RWPE2 (cell line): ENCODE data around the gene CLEC14A.

Experiments
- ATAC-seq: fragments of 200-7000 bp; cut with Tn5 transposase; 3 replicates; pipeline ENCODE4 v1.9.1; 2021; ENCODE audit warnings: low read depth
- DNase-seq: peaks from one replicate; pipeline ENCODE4 v3.0.0-alpha.2; 2020; ENCODE audit warnings: low spot score
- H3K27ac ChIP-seq: fragments of 450-650 bp; 2 replicates; pipeline ENCODE4 v1.5.1; 2017; ENCODE audit warnings: mild to moderate bottlenecking; ENCODE audit not compliant: poor library complexity, severe bottlenecking
- H3K27me3 ChIP-seq: fragments of 250-450 bp; sonication (Bioruptor Pico); 2 replicates; pipeline ENCODE4 v1.5.1; 2021; ENCODE audit warnings: mild to moderate bottlenecking, moderate library complexity; ENCODE audit not compliant: insufficient read depth, poor library complexity, severe bottlenecking
- H3K36me3 ChIP-seq: fragments of 250-450 bp; sonication (Bioruptor Pico); 2 replicates; pipeline ENCODE4 v1.5.1; 2020; ENCODE audit warnings: low read depth, mild to moderate bottlenecking, moderate library complexity
- H3K4me1 ChIP-seq: fragments of 250-450 bp; sonication (Bioruptor Pico); 2 replicates; pipeline ENCODE4 v1.5.1; 2021; ENCODE audit warnings: mild to moderate bottlenecking, moderate library complexity; ENCODE audit not compliant: insufficient read depth, poor library complexity, severe bottlenecking
- H3K4me3 ChIP-seq: fragments of 250-450 bp; sonication (Bioruptor Pico); 2 replicates; pipeline ENCODE4 v1.5.1; 2021; ENCODE audit warnings: mild to moderate bottlenecking, moderate library complexity; ENCODE audit not compliant: severe bottlenecking
- H3K9me3 ChIP-seq: fragments of 250-450 bp; sonication (Bioruptor Pico); 2 replicates; pipeline ENCODE4 v1.5.1; 2021; ENCODE audit warnings: mild to moderate bottlenecking, moderate library complexity; ENCODE audit not compliant: severe bottlenecking
- TF ChIP-seq, protein P1 (sequence below): fragments of 450-650 bp; IDR thresholded peaks from one replicate; pipeline ENCODE4 v1.5.1; 2017; ENCODE audit warnings: mild to moderate bottlenecking, moderate library complexity; ENCODE audit not compliant: poor library complexity, severe bottlenecking

CLEC14A gene

GRCh38 chr14:38280081-38280480 is 24.2 kb upstream of the CLEC14A start:
- Histone ChIP-seq H3K9me3 (no peaks in the 10 kb centered on the region), H3K27me3 (no peaks in the 10 kb centered on the region), H3K27ac (no peak overlapping the region), H3K36me3 (no peaks in the 10 kb centered on the region), H3K4me3 (no peak overlapping the region), H3K4me1 (peaks cover 8% of the 10 kb centered on the region)
- TF ChIP-seq, protein P1, sequence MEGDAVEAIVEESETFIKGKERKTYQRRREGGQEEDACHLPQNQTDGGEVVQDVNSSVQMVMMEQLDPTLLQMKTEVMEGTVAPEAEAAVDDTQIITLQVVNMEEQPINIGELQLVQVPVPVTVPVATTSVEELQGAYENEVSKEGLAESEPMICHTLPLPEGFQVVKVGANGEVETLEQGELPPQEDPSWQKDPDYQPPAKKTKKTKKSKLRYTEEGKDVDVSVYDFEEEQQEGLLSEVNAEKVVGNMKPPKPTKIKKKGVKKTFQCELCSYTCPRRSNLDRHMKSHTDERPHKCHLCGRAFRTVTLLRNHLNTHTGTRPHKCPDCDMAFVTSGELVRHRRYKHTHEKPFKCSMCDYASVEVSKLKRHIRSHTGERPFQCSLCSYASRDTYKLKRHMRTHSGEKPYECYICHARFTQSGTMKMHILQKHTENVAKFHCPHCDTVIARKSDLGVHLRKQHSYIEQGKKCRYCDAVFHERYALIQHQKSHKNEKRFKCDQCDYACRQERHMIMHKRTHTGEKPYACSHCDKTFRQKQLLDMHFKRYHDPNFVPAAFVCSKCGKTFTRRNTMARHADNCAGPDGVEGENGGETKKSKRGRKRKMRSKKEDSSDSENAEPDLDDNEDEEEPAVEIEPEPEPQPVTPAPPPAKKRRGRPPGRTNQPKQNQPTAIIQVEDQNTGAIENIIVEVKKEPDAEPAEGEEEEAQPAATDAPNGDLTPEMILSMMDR: no peak
- ATAC-seq (no peak), DNase-seq (no peak)

- Histone ChIP-seq H3K9me3 (no peaks in the 10 kb centered on the region), H3K27ac (no peak overlapping the region), H3K4me1 (peaks cover 8% of the 10 kb centered on the region), H3K36me3 (no peaks in the 10 kb centered on the region), H3K27me3 (no peaks in the 10 kb centered on the region), H3K4me3 (no peak overlapping the region)
- DNase-seq (no peak), ATAC-seq (no peak)
- TF ChIP-seq, protein P1: no peak
Observed at GRCh38 chr14:38279572-38279971, 23.7 kb upstream of the CLEC14A start.

DNA sequence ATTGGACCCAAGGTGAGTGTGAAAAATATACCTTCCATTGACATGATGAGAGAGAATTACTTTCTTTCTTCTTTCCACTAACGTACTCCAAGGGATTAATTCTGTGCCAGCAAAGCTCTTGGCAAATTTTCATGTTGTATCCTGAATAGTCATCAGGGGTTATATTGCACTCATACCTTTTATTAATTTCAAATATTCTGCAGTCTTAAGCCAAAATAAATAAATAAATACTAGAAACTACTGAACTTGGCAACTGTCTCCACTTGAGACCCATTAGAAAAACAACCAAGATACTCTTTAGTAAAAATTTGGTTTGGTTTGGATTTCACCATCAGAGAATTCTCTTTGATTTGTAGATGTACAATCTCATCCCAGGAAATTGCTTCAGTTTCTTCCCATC is 22.1 kb upstream of the CLEC14A start:
- ATAC-seq (peak; percentile 63; the same call in 2 of the 3 replicates), DNase-seq (no peak)
- TF ChIP-seq, protein P1: no peak
- H3K27ac ChIP-seq: no peak overlapping the region
- no peaks in the 10 kb centered on the region for H3K36me3 ChIP-seq
- H3K4me1 ChIP-seq: peaks cover 8% of the 10 kb centered on the region
- no peaks in the 10 kb centered on the region for H3K9me3 ChIP-seq
- no peak overlapping the region for H3K4me3 ChIP-seq
- H3K27me3 ChIP-seq: no peaks in the 10 kb centered on the region

- DNase-seq (no peak), ATAC-seq (no peak)
- Histone ChIP-seq H3K36me3 (no peaks in the 10 kb centered on the region), H3K4me1 (peaks cover under 1% of the 10 kb centered on the region), H3K4me3 (no peak overlapping the region), H3K27me3 (no peaks in the 10 kb centered on the region), H3K27ac (no peak overlapping the region), H3K9me3 (peaks cover 4% of the 10 kb centered on the region)
- TF ChIP-seq, protein P1: no peak
Observed at GRCh38 chr14:38262844-38263243, 7.0 kb upstream of the CLEC14A start.

DNA sequence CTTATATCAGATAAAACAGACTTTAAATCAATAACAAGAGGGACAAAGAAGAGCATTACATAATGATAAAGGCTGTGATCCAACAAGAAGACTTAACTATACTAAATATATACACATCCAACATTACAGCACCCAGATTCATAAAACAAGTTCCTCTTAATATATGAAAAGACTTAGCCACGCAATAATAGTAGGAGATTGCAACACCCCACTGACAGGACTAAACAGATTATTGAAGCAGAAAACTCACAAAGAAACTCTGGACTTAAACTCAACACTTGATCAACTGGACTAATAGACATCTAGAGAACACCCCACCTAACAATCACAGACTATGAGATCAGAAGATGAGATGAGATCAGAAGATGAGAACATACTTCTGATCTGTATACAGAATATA is 5.7 kb upstream of the CLEC14A start:
- DNase-seq (no peak), ATAC-seq (no peak)
- Histone ChIP-seq H3K27ac (no peak overlapping the region), H3K4me1 (peaks cover 4% of the 10 kb centered on the region), H3K4me3 (no peak overlapping the region), H3K27me3 (no peaks in the 10 kb centered on the region), H3K36me3 (no peaks in the 10 kb centered on the region), H3K9me3 (peaks cover 4% of the 10 kb centered on the region)
- TF ChIP-seq, protein P1: no peak
